Measurements from ENCODE around the gene SH3YL1. TPM values are rescaled to one million over a fixed set of nuclear protein-coding genes. Genes with fewer than 3 reads are reported as not detected.

Gene SH3YL1
- polyA plus RNA-seq, 2 of the 4 experiments (the other 2 are of a cell fraction), result 12.8 to 23.9 TPM

DNA sequence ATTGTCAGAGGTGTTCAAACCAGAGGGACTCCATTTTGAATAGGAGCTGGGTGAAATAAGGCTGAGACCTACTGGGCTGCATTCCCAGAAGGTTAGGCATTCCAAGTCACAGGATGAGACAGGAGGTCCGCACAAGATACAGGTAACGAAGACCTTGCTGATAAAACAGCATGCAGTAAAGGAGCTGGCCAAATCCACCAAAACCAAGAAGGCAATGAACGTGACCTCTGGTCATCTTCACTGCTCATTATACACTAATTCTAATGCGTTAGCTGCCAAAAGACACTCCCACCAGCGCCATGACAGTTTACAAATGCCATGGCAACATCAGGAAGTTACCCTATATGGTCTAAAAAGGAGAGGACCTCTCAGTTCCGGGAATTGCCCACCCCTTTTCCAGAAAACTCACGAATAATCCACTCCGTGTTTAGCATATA lies 10.6 kb downstream of the SH3YL1 start:
- ATAC-seq (no peak), FAIRE-seq (no peak), DNase-seq (ENCODE audit: low read depth in 1 of 2, low spot score in 1 of 2) (no peak)
- ChIA-PET CTCF (no interaction called here), POLR2A (no interaction called here)
- H3K4me3 ChIP-seq, result no peak overlapping the region
- no peak overlapping the region for H3K27ac ChIP-seq
- TF ChIP-seq ZFP36 (IDR thresholded peaks at IDR 0.05; ENCODE audit: borderline replicate concordance, partially characterized antibody) (no peak), MAZ (IDR thresholded peaks at IDR 0.05; ENCODE audit: borderline replicate concordance, low read depth, low read length) (no peak), ESRRA (IDR thresholded peaks at IDR 0.05; ENCODE audit: borderline replicate concordance, low read length) (no peak)
- TF ChIP-seq, protein P1, sequence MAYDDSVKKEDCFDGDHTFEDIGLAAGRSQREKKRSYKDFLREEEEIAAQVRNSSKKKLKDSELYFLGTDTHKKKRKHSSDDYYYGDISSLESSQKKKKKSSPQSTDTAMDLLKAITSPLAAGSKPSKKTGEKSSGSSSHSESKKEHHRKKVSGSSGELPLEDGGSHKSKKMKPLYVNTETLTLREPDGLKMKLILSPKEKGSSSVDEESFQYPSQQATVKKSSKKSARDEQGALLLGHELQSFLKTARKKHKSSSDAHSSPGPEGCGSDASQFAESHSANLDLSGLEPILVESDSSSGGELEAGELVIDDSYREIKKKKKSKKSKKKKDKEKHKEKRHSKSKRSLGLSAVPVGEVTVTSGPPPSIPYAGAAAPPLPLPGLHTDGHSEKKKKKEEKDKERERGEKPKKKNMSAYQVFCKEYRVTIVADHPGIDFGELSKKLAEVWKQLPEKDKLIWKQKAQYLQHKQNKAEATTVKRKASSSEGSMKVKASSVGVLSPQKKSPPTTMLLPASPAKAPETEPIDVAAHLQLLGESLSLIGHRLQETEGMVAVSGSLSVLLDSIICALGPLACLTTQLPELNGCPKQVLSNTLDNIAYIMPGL (CRISPR knock-in tag; IDR thresholded peaks at IDR 0.05; ENCODE audit: borderline replicate concordance), result no peak
- WGBS (ENCODE audit: missing lambda C conversion rate), result 69% methylated on average over 8 of the region's 8 CpGs
- no peak overlapping the region for H3K4me2 ChIP-seq
- peaks cover 31% of the 10 kb centered on the region for H3K9me3 ChIP-seq
- no peaks in the 10 kb centered on the region for H3K4me1 ChIP-seq

DNA sequence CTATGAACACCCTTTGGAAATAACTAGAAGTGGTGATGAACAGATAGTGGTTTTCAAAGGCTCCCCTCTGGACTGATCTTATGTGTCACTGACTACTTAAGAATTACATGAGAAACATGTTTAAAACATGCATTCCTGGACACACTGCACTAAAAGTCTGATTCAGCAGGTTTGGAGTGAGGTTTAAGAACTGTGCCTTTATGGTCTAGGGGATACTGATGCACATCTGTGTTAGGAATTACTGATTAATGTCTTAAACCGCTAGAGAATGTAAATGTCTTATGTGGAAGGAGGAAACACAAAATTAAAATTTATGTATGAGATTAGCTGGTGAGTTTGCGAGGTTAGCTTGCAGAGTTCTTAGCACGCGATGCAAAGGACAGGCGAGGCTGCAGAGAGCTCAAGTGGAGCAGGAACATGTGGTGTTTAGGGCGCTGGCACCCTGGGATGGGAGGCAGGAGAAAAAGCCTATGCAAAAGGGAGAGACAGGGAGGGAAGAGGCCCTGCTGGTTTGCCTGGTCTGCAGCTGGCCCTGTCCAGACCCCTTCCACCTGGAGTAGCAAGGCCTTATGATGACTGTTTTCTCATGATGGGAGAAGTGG lies 11.7 kb downstream of the SH3YL1 start:
- DNase-seq (ENCODE audit: low read depth in 1 of 2, low spot score in 1 of 2), result no peak
- Histone ChIP-seq H3K4me3 (no peak overlapping the region), H3K4me1 (no peaks in the 10 kb centered on the region), H3K4me2 (no peak overlapping the region), H3K27ac (no peak overlapping the region), H3K9me3 (peaks cover 20% of the 10 kb centered on the region; the same call in 2 of the 3 replicates)
- no peak for TF ChIP-seq TFCP2L1 (CRISPR knock-in tag; IDR thresholded peaks at IDR 0.05)
- no peak for TF ChIP-seq HDAC2 (IDR thresholded peaks at IDR 0.05)
- TF ChIP-seq, protein P2, sequence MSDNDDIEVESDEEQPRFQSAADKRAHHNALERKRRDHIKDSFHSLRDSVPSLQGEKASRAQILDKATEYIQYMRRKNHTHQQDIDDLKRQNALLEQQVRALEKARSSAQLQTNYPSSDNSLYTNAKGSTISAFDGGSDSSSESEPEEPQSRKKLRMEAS (IDR thresholded peaks at IDR 0.05), result no peak
- no peak for TF ChIP-seq EHF (CRISPR knock-in tag; IDR thresholded peaks at IDR 0.05)
- no peak for TF ChIP-seq EP300 (IDR thresholded peaks at IDR 0.05)
- TF ChIP-seq, protein P3, sequence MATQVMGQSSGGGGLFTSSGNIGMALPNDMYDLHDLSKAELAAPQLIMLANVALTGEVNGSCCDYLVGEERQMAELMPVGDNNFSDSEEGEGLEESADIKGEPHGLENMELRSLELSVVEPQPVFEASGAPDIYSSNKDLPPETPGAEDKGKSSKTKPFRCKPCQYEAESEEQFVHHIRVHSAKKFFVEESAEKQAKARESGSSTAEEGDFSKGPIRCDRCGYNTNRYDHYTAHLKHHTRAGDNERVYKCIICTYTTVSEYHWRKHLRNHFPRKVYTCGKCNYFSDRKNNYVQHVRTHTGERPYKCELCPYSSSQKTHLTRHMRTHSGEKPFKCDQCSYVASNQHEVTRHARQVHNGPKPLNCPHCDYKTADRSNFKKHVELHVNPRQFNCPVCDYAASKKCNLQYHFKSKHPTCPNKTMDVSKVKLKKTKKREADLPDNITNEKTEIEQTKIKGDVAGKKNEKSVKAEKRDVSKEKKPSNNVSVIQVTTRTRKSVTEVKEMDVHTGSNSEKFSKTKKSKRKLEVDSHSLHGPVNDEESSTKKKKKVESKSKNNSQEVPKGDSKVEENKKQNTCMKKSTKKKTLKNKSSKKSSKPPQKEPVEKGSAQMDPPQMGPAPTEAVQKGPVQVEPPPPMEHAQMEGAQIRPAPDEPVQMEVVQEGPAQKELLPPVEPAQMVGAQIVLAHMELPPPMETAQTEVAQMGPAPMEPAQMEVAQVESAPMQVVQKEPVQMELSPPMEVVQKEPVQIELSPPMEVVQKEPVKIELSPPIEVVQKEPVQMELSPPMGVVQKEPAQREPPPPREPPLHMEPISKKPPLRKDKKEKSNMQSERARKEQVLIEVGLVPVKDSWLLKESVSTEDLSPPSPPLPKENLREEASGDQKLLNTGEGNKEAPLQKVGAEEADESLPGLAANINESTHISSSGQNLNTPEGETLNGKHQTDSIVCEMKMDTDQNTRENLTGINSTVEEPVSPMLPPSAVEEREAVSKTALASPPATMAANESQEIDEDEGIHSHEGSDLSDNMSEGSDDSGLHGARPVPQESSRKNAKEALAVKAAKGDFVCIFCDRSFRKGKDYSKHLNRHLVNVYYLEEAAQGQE (IDR thresholded peaks at IDR 0.05), result no peak
- TF ChIP-seq MYC (IDR thresholded peaks at IDR 0.05; ENCODE audit: borderline replicate concordance, low read length), result no peak
- TF ChIP-seq HOXB5 (CRISPR knock-in tag; IDR thresholded peaks at IDR 0.05), result no peak
- no peak for TF ChIP-seq JUNB (IDR thresholded peaks at IDR 0.05)
- no peak for TF ChIP-seq BHLHE40 (IDR thresholded peaks at IDR 0.05; ENCODE audit: low read depth, low read length)
- TF ChIP-seq HOXA7 (CRISPR knock-in tag; IDR thresholded peaks at IDR 0.05), result no peak
- no peak for TF ChIP-seq CHD2 (IDR thresholded peaks at IDR 0.05; ENCODE audit: low read length, partially characterized antibody)
- TF ChIP-seq RAD21 (conservative IDR thresholded peaks at IDR 0.05 in 1 of 2, IDR thresholded peaks at IDR 0.05 in 1 of 2), result no peak
- TF ChIP-seq ZNF302 (CRISPR knock-in tag; IDR thresholded peaks at IDR 0.05), result no peak
- TF ChIP-seq RFX5 (IDR thresholded peaks at IDR 0.05), result no peak
- no peak for FAIRE-seq
- POLR2A ChIA-PET, result no interaction called here
- ATAC-seq, result no peak
- CTCF ChIA-PET, result interaction anchor here (0.5 kb wide), 1 partner anchor 106 kb away, joined by 3 read pairs; no protein-coding TSS in a partner anchor
- WGBS (ENCODE audit: missing lambda C conversion rate), result 72% methylated on average over 6 of the region's 6 CpGs
